Measurements from ENCODE around the gene ANAPC2.

ANAPC2 gene

GRCh38 chr9:137206602-137207001, 18.2 kb upstream of the ANAPC2 start:
- H3K36me3 ChIP-seq (ENCODE audit: control insufficient read depth in 2 of 2, insufficient read depth in 2 of 2, low read length in 2 of 2), result no peaks in the 10 kb centered on the region
- H3K27me3 ChIP-seq (ENCODE audit: control insufficient read depth in 1 of 2, insufficient read depth in 2 of 2, low read length in 2 of 2), result no peaks in the 10 kb centered on the region
- no peak overlapping the region for H3K27ac ChIP-seq (ENCODE audit: low read length)
- H3K4me3 ChIP-seq (ENCODE audit: low read length in 2 of 2), result peak overlapping the region in 1 of 2 donors; percentile 99
- peaks cover 33% of the 10 kb centered on the region for H3K4me1 ChIP-seq (ENCODE audit: control insufficient read depth, insufficient read depth, low read length)
- no peaks in the 10 kb centered on the region for H3K9me3 ChIP-seq (ENCODE audit: control insufficient read depth in 2 of 2, low read length in 2 of 2)
- H3K9ac ChIP-seq (ENCODE audit: low read length in 2 of 2), result peak overlapping the region in 1 of 2 donors; percentile 2

DNA sequence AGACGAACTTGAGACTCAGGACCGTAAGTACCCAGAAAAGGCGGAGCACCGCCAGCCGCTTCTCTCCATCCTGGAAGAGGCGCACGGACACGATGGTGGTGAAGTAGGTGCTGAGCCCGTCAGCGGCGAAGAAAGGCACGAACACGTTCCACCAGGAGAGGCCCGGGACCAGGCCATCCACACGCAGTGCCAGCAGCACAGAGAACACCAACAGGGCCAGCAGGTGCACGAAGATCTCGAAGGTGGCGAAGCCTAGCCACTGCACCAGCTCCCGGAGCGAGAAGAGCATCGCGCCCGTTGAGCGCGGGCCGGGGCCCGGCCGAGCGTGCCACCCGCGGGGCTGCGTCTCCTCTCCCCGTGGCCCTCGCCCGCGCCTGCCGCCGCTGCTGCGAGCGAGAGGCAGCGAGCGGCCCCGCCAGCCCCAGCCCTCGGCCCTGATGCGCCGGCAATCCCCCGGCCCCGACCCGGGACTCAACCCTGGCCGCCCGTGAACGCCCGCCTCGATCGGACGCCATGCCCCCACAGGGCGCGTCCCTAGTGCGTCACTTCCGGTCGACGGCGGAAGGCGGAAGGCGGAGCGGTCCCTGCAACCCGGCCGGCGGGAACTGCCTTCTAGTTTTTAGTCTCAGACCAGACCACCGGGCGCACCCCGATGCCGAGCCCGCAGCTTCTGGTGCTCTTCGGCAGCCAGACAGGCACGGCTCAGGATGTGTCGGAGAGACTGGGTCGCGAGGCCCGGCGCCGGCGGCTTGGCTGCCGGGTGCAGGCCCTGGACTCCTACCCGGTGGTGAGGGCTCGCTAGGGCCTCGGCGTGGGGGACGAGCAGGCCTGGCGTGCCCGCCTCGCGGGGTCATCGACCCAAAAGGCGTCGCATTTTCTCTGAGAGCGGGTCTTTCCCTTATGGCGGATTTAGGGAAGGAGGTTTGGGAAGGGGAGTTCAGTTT, 17.0 kb upstream of the ANAPC2 start, which contains the start of the genes NDOR1 and TMEM203:
Gene NDOR1 (plus strand): TSS at position 575 of the 944 bp plus-strand sequence. CDS start 78 bp downstream, at position 653.
Gene TMEM203 (minus strand): TSS at position 523 of the 944 bp plus-strand sequence. CDS start 234 bp downstream, at position 289.
- H3K27me3 ChIP-seq (ENCODE audit: control insufficient read depth in 1 of 2, insufficient read depth in 2 of 2, low read length in 2 of 2), result no peaks in the 10 kb centered on the region
- H3K9me3 ChIP-seq (ENCODE audit: control insufficient read depth in 2 of 2, low read length in 2 of 2), result no peaks in the 10 kb centered on the region
- H3K36me3 ChIP-seq (ENCODE audit: control insufficient read depth in 2 of 2, insufficient read depth in 2 of 2, low read length in 2 of 2), result no peaks in the 10 kb centered on the region
- peaks cover 41% of the 10 kb centered on the region for H3K4me1 ChIP-seq (ENCODE audit: control insufficient read depth, insufficient read depth, low read length)
- H3K4me3 ChIP-seq (ENCODE audit: low read length in 2 of 2), result peak within 1 kb of the TSS; percentile 95 to 99
- peak within 1 kb of the TSS; percentile 70 for H3K27ac ChIP-seq (ENCODE audit: low read length)
- H3K9ac ChIP-seq (ENCODE audit: low read length in 2 of 2), result peak within 1 kb of the TSS; percentile 80 to 94

DNA sequence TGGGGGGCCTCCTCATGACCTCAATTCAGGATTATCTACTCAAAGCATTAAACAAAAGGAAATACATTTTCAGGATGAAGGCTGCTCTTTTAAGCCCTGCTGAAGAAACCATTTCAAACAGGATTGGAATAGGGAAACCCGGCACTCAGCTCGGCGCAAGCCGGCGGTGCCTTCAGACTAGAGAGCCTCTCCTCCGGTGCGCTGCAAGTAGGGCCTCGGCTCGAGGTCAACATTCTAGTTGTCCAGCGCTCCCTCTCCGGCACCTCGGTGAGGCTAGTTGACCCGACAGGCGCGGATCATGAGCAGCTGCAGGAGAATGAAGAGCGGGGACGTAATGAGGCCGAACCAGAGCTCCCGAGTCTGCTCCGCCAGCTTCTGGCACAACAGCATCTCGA, 16.4 kb upstream of the ANAPC2 start:
- Histone ChIP-seq H3K27ac (ENCODE audit: low read length) (peak overlapping the region; percentile 70), H3K4me1 (ENCODE audit: control insufficient read depth, insufficient read depth, low read length) (peaks cover 42% of the 10 kb centered on the region), H3K4me3 (ENCODE audit: low read length in 2 of 2) (peak overlapping the region; percentile 95 to 99), H3K36me3 (ENCODE audit: control insufficient read depth in 2 of 2, insufficient read depth in 2 of 2, low read length in 2 of 2) (no peaks in the 10 kb centered on the region), H3K9ac (ENCODE audit: low read length in 2 of 2) (peak overlapping the region; percentile 80 to 94), H3K9me3 (ENCODE audit: control insufficient read depth in 2 of 2, low read length in 2 of 2) (no peaks in the 10 kb centered on the region), H3K27me3 (ENCODE audit: control insufficient read depth in 1 of 2, insufficient read depth in 2 of 2, low read length in 2 of 2) (no peaks in the 10 kb centered on the region)

DNA sequence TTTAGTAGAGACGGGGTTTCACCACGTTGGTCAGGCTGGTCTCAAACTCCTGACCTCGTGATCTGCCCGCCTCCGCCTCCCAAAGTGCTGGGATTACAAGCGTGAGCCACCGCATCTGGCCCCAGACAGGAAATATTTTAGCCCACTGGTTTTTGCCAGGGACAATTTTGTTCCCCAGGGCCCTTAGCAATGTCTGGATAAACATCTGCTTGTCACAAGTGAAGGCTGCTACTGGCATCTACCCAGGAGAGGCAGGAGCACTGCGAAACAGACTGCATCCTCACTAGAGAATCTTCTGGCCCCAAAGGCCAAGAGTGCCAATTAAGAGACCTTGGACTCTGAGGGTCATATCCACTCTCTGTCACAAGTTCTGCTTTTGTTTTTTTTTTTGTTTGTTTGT, 14.6 kb upstream of the ANAPC2 start:
- Histone ChIP-seq H3K9ac (ENCODE audit: low read length in 2 of 2) (no peak overlapping the region), H3K4me1 (ENCODE audit: control insufficient read depth, insufficient read depth, low read length) (peaks cover 58% of the 10 kb centered on the region)

GRCh38 chr9:137201205-137201868, 13.0 kb upstream of the ANAPC2 start:
- peaks cover 60% of the 10 kb centered on the region for H3K4me1 ChIP-seq (ENCODE audit: control insufficient read depth, insufficient read depth, low read length)
- H3K9ac ChIP-seq (ENCODE audit: low read length in 2 of 2), result peak overlapping the region; percentile 50 to 62
- H3K27me3 ChIP-seq (ENCODE audit: control insufficient read depth in 1 of 2, insufficient read depth in 2 of 2, low read length in 2 of 2), result no peaks in the 10 kb centered on the region
- peak overlapping the region; percentile 59 to 80 for H3K4me3 ChIP-seq (ENCODE audit: low read length in 2 of 2)
- no peaks in the 10 kb centered on the region for H3K36me3 ChIP-seq (ENCODE audit: control insufficient read depth in 2 of 2, insufficient read depth in 2 of 2, low read length in 2 of 2)
- H3K27ac ChIP-seq (ENCODE audit: low read length), result peak overlapping the region; percentile 53
- no peaks in the 10 kb centered on the region for H3K9me3 ChIP-seq (ENCODE audit: control insufficient read depth in 2 of 2, low read length in 2 of 2)

More for the DNA sequence above, 14.6 kb upstream of the ANAPC2 start:
- no peaks in the 10 kb centered on the region for H3K36me3 ChIP-seq (ENCODE audit: control insufficient read depth in 2 of 2, insufficient read depth in 2 of 2, low read length in 2 of 2)
- H3K4me3 ChIP-seq (ENCODE audit: low read length in 2 of 2), result no peak overlapping the region
- no peaks in the 10 kb centered on the region for H3K27me3 ChIP-seq (ENCODE audit: control insufficient read depth in 1 of 2, insufficient read depth in 2 of 2, low read length in 2 of 2)
- no peak overlapping the region for H3K27ac ChIP-seq (ENCODE audit: low read length)
- no peaks in the 10 kb centered on the region for H3K9me3 ChIP-seq (ENCODE audit: control insufficient read depth in 2 of 2, low read length in 2 of 2)

DNA sequence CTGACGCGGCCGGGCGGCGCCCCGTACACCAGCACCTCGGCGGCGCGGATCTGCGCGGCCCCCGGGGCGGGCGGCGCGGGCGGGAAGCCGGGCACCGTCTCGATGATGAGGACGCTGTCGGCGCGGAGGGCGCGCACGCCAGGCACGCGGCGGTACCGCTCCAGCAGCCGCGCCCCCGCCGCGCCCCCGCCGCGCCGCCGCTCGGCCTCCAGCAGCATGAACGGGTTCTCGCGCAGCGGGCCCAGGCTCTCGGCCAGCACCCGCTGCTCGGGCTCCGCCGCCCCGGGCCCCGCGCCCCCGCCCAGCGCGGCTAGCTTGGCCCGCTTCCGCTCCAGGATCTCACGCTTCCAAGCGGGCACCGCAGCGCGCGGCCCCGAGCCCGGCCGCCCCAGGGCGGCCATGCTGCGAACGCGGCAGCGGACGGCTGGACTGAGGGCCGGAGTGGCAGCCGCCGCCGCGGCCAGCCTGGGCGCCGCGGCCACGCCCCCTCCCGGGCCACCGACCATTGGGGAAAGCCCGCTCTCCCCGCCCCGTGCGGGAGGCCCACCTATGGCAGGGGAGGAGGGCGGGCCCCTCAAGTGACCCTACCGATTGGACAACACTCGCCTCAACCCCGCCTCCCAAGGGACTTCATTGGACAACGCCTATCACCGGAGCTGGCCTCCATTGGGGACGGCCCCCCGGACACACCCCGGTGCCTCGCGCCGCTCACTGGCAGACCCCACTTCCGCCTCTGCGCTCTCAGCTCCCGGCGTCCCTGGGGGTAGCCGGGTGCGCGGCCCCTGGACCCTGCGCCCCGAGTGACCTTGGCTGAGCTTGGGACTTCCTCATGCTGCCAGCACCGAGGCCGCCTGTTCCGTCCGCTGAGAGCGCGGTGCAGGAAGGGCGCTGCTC, 12.2 kb upstream of the ANAPC2 start, which contains the start of gene TPRN:
Gene TPRN (minus strand): TSS at position 431 of the 894 bp plus-strand sequence. CDS start 30 bp downstream, at position 401.
- peaks cover 55% of the 10 kb centered on the region for H3K4me1 ChIP-seq (ENCODE audit: control insufficient read depth, insufficient read depth, low read length)
- H3K4me3 ChIP-seq (ENCODE audit: low read length in 2 of 2), result peak within 1 kb of the TSS; percentile 59 to 80
- no peaks in the 10 kb centered on the region for H3K9me3 ChIP-seq (ENCODE audit: control insufficient read depth in 2 of 2, low read length in 2 of 2)
- H3K27ac ChIP-seq (ENCODE audit: low read length), result peak within 1 kb of the TSS; percentile 53
- no peaks in the 10 kb centered on the region for H3K27me3 ChIP-seq (ENCODE audit: control insufficient read depth in 1 of 2, insufficient read depth in 2 of 2, low read length in 2 of 2)
- no peaks in the 10 kb centered on the region for H3K36me3 ChIP-seq (ENCODE audit: control insufficient read depth in 2 of 2, insufficient read depth in 2 of 2, low read length in 2 of 2)
- H3K9ac ChIP-seq (ENCODE audit: low read length in 2 of 2), result peak within 1 kb of the TSS; percentile 50 to 62

DNA sequence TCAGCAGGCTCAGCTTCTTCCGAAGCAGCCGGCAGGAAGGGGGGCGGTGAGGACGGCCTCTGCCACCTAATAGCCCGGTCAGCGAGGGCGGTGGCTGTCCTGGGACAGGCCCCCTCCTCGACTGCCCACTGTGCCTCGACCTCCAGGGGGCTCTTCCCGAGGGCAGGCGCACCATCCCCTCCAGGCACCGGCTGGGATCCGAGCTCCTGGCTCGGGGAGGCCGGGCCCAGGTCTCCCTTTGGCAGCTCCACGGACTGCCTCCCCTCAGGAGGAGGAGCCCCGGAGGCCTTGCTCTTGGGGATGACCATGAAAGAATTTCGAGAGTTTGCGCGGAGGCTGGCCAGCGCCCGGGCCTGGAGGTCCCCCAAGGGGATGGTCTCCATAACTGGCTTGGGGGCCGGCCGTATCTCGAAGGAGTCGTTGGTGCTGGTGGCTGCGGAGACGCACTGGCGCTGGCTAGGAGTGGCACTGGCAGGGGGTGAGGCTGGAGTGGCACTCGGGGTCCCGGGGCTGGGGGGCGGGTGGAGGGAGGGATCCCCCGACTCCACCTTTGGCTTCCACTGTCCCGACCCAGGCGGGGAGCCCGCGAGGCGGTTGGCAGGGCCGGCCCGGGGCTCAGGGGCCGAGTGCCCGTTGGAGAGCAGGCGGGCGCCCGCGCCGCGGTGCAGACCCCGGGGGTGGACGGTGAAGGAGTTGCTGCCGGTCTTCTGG, 11.2 kb upstream of the ANAPC2 start:
- Histone ChIP-seq H3K9me3 (ENCODE audit: control insufficient read depth in 2 of 2, low read length in 2 of 2) (no peaks in the 10 kb centered on the region), H3K36me3 (ENCODE audit: control insufficient read depth in 2 of 2, insufficient read depth in 2 of 2, low read length in 2 of 2) (no peaks in the 10 kb centered on the region), H3K4me3 (ENCODE audit: low read length in 2 of 2) (peak overlapping the region in 1 of 2 donors; percentile 60), H3K4me1 (ENCODE audit: control insufficient read depth, insufficient read depth, low read length) (peaks cover 50% of the 10 kb centered on the region), H3K9ac (ENCODE audit: low read length in 2 of 2) (peak overlapping the region in 1 of 2 donors; percentile 13), H3K27me3 (ENCODE audit: control insufficient read depth in 1 of 2, insufficient read depth in 2 of 2, low read length in 2 of 2) (no peaks in the 10 kb centered on the region), H3K27ac (ENCODE audit: low read length) (no peak overlapping the region)

DNA sequence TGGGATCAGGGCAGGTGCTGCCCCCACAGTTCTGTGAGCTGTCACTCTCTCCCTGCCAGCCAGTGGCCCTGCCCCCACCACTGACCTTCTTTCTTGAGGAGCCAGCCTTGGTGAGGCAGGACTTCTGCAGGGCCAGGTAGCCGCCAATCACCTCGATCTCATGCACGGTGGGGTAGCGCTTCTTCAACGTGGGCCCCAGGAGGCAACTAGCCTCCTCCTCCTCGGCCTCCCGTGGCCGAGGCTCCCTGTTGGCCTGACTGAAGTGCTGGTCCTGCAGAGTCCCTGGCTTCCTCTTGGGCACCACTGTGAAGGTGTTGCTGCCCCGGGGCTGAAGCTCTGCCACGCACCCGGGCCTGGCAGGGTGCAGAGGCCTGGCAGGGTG, 10.5 kb upstream of the ANAPC2 start:
- peak overlapping the region in 1 of 2 donors; percentile 60 for H3K4me3 ChIP-seq (ENCODE audit: low read length in 2 of 2)
- peak overlapping the region in 1 of 2 donors; percentile 51 for H3K9ac ChIP-seq (ENCODE audit: low read length in 2 of 2)
- peaks cover 44% of the 10 kb centered on the region for H3K4me1 ChIP-seq (ENCODE audit: control insufficient read depth, insufficient read depth, low read length)
- no peaks in the 10 kb centered on the region for H3K27me3 ChIP-seq (ENCODE audit: control insufficient read depth in 1 of 2, insufficient read depth in 2 of 2, low read length in 2 of 2)
- H3K36me3 ChIP-seq (ENCODE audit: control insufficient read depth in 2 of 2, insufficient read depth in 2 of 2, low read length in 2 of 2), result no peaks in the 10 kb centered on the region
- H3K27ac ChIP-seq (ENCODE audit: low read length), result no peak overlapping the region
- H3K9me3 ChIP-seq (ENCODE audit: control insufficient read depth in 2 of 2, low read length in 2 of 2), result no peaks in the 10 kb centered on the region

DNA sequence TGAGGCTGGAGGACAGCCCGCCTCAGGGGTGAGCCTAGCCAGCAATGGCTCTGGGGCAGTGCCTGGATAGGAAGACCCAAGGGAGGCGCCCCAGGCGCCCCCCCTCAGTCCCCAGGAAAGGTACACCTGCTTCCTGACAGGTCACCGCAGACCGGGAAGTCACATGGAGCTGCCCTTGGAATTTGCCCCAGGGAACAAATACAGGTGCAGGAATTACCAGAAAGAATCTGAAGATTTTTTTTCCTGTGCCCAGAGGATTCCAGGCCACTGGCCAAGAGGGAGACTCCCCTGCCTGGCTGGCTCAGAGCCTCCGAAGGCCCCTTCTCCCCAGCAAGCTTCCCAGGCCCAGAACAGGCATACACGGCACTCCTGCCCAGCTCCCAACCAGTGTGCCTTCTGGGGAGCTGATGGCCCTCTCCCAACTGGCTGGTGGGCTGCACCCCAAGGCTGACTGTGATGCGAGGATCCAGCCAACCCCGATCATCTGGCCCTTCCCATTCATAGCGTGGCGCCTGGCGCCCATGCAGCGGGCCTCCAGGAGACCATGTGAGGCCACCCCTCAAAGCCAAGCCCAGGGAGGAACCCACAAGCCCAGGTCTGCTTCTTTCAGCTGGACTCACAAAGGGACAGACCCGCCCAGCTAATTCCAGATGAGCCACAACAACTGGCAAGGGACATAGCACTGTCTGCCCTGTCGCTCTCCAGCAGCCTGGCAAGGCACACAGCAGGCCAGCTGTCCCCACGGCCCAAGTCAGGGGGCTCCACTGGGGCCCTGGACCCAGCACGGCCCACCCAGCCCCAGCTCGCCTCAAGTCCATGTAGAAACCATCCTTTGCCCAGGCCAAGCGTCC, 9.9 kb upstream of the ANAPC2 start:
- no peak overlapping the region for H3K27ac ChIP-seq (ENCODE audit: low read length)
- H3K4me3 ChIP-seq (ENCODE audit: low read length in 2 of 2), result peak overlapping the region in 1 of 2 donors; percentile 60
- peaks cover 38% of the 10 kb centered on the region for H3K4me1 ChIP-seq (ENCODE audit: control insufficient read depth, insufficient read depth, low read length)
- H3K9ac ChIP-seq (ENCODE audit: low read length in 2 of 2), result peak overlapping the region in 1 of 2 donors; percentile 51
- no peaks in the 10 kb centered on the region for H3K36me3 ChIP-seq (ENCODE audit: control insufficient read depth in 2 of 2, insufficient read depth in 2 of 2, low read length in 2 of 2)
- no peaks in the 10 kb centered on the region for H3K9me3 ChIP-seq (ENCODE audit: control insufficient read depth in 2 of 2, low read length in 2 of 2)
- H3K27me3 ChIP-seq (ENCODE audit: control insufficient read depth in 1 of 2, insufficient read depth in 2 of 2, low read length in 2 of 2), result no peaks in the 10 kb centered on the region

Measured in stomach smooth muscle (tissue), 2 donors.